ENCODE measurements around the gene PKMYT1. TPM values are rescaled to one million over a fixed set of nuclear protein-coding genes. Genes with fewer than 3 reads are reported as not detected.

Gene PKMYT1
- total and polyA plus RNA-seq, 2 experiments from 2014 or later = 90.9 to 100 TPM

- peak overlapping the region; percentile 14; the same call in 1 of the 2 replicates for H3K27ac ChIP-seq (ENCODE audit: low read depth)
- H3K4me1 Mint-ChIP-seq = peaks cover 38% of the 10 kb centered on the region
- H3K79me2 ChIP-seq (replicated peaks; ENCODE audit: insufficient read depth) = no peaks in the 10 kb centered on the region
- H4K20me1 ChIP-seq (replicated peaks; ENCODE audit: insufficient read depth) = no peaks in the 10 kb centered on the region
- peaks cover 8% of the 10 kb centered on the region for H3K27me3 Mint-ChIP-seq (ENCODE audit: insufficient read depth, low read depth, poor library complexity)
- H3F3A ChIP-seq (replicated peaks; ENCODE audit: low read depth) = peaks cover 12% of the 10 kb centered on the region
- peak; percentile 91 for DNase-seq (ENCODE audit: low spot score)
- peaks cover 13% of the 10 kb centered on the region; the same call in 1 of the 3 replicates for H3K36me3 Mint-ChIP-seq (ENCODE audit: low read depth)
- H3K4me2 ChIP-seq = peak overlapping the region; percentile 81
- peak; percentile 84 for ATAC-seq
- peak overlapping the region; percentile 63; the same call in 1 of the 2 replicates for H2AFZ ChIP-seq
- H3K27ac Mint-ChIP-seq = 0 out of 2 replicates have a peak overlapping the region, but pooled peaks have one; percentile 52
- H3K4me3 Mint-ChIP-seq = peak overlapping the region; percentile 63; the same call in 2 of the 3 replicates
- H3K36me3 ChIP-seq (ENCODE audit: insufficient read depth) = no peaks in the 10 kb centered on the region
- peak overlapping the region; percentile 54 for H3K4me3 ChIP-seq
- no peaks in the 10 kb centered on the region for H3K9me2 ChIP-seq (ENCODE audit: insufficient read depth)
- H3K9me3 Mint-ChIP-seq = peaks cover 9% of the 10 kb centered on the region; the same call in 2 of the 3 replicates
- peaks cover 7% of the 10 kb centered on the region; the same call in 1 of the 2 replicates for H3K4me1 ChIP-seq (ENCODE audit: insufficient read depth)
- TF ChIP-seq CTCF (conservative IDR thresholded peaks at IDR 0.05; ENCODE audit: low read depth in 2 of 2) (no peak), STAT1 (IDR thresholded peaks at IDR 0.05; ENCODE audit: unreplicated experiment) (no peak), POLR2AphosphoS5 (IDR thresholded peaks at IDR 0.05; ENCODE audit: low read depth) (peak; percentile 59; the same call in 1 of the 2 replicates), REST (IDR thresholded peaks at IDR 0.05; ENCODE audit: unreplicated experiment) (no peak), NANOG (IDR thresholded peaks at IDR 0.05; ENCODE audit: borderline replicate concordance) (no peak), JUNB (IDR thresholded peaks at IDR 0.05; ENCODE audit: unreplicated experiment) (no peak)
- H3K27me3 ChIP-seq (ENCODE audit: insufficient read depth) = 0 out of 2 replicates have a peak, but pooled peaks cover 7% of the 10 kb centered on the region
Observed at GRCh38 chr16:2924901-2925755, 55.1 kb downstream of the PKMYT1 start.

- no peak overlapping the region for H3K27ac Mint-ChIP-seq
- H3K27me3 Mint-ChIP-seq (ENCODE audit: insufficient read depth, low read depth, poor library complexity) = peaks cover 12% of the 10 kb centered on the region
- Histone ChIP-seq H3K27me3 (ENCODE audit: insufficient read depth) (0 out of 2 replicates have a peak, but pooled peaks cover 7% of the 10 kb centered on the region), H2AFZ (no peak overlapping the region), H3K4me1 (ENCODE audit: insufficient read depth) (peaks cover 7% of the 10 kb centered on the region; the same call in 1 of the 2 replicates), H3K4me2 (no peak overlapping the region), H3K79me2 (replicated peaks; ENCODE audit: insufficient read depth) (no peaks in the 10 kb centered on the region), H4K20me1 (replicated peaks; ENCODE audit: insufficient read depth) (no peaks in the 10 kb centered on the region), H3K9me2 (ENCODE audit: insufficient read depth) (no peaks in the 10 kb centered on the region), H3K36me3 (ENCODE audit: insufficient read depth) (no peaks in the 10 kb centered on the region), H3K4me3 (no peak overlapping the region), H3K27ac (ENCODE audit: low read depth) (no peak overlapping the region), H3F3A (replicated peaks; ENCODE audit: low read depth) (peaks cover 17% of the 10 kb centered on the region)
- H3K9me3 Mint-ChIP-seq = peaks cover 9% of the 10 kb centered on the region; the same call in 2 of the 3 replicates
- peaks cover 13% of the 10 kb centered on the region; the same call in 1 of the 3 replicates for H3K36me3 Mint-ChIP-seq (ENCODE audit: low read depth)
- DNase-seq (ENCODE audit: low spot score) (no peak), ATAC-seq (no peak)
- no peak overlapping the region for H3K4me3 Mint-ChIP-seq
- peaks cover 33% of the 10 kb centered on the region for H3K4me1 Mint-ChIP-seq
- TF ChIP-seq ZNF114 (CRISPR knock-in tag; IDR thresholded peaks at IDR 0.05) (no peak), JUNB (IDR thresholded peaks at IDR 0.05; ENCODE audit: unreplicated experiment) (no peak), NANOG (IDR thresholded peaks at IDR 0.05; ENCODE audit: borderline replicate concordance) (no peak), STAT1 (IDR thresholded peaks at IDR 0.05; ENCODE audit: unreplicated experiment) (no peak)
- TF ChIP-seq, protein P1, sequence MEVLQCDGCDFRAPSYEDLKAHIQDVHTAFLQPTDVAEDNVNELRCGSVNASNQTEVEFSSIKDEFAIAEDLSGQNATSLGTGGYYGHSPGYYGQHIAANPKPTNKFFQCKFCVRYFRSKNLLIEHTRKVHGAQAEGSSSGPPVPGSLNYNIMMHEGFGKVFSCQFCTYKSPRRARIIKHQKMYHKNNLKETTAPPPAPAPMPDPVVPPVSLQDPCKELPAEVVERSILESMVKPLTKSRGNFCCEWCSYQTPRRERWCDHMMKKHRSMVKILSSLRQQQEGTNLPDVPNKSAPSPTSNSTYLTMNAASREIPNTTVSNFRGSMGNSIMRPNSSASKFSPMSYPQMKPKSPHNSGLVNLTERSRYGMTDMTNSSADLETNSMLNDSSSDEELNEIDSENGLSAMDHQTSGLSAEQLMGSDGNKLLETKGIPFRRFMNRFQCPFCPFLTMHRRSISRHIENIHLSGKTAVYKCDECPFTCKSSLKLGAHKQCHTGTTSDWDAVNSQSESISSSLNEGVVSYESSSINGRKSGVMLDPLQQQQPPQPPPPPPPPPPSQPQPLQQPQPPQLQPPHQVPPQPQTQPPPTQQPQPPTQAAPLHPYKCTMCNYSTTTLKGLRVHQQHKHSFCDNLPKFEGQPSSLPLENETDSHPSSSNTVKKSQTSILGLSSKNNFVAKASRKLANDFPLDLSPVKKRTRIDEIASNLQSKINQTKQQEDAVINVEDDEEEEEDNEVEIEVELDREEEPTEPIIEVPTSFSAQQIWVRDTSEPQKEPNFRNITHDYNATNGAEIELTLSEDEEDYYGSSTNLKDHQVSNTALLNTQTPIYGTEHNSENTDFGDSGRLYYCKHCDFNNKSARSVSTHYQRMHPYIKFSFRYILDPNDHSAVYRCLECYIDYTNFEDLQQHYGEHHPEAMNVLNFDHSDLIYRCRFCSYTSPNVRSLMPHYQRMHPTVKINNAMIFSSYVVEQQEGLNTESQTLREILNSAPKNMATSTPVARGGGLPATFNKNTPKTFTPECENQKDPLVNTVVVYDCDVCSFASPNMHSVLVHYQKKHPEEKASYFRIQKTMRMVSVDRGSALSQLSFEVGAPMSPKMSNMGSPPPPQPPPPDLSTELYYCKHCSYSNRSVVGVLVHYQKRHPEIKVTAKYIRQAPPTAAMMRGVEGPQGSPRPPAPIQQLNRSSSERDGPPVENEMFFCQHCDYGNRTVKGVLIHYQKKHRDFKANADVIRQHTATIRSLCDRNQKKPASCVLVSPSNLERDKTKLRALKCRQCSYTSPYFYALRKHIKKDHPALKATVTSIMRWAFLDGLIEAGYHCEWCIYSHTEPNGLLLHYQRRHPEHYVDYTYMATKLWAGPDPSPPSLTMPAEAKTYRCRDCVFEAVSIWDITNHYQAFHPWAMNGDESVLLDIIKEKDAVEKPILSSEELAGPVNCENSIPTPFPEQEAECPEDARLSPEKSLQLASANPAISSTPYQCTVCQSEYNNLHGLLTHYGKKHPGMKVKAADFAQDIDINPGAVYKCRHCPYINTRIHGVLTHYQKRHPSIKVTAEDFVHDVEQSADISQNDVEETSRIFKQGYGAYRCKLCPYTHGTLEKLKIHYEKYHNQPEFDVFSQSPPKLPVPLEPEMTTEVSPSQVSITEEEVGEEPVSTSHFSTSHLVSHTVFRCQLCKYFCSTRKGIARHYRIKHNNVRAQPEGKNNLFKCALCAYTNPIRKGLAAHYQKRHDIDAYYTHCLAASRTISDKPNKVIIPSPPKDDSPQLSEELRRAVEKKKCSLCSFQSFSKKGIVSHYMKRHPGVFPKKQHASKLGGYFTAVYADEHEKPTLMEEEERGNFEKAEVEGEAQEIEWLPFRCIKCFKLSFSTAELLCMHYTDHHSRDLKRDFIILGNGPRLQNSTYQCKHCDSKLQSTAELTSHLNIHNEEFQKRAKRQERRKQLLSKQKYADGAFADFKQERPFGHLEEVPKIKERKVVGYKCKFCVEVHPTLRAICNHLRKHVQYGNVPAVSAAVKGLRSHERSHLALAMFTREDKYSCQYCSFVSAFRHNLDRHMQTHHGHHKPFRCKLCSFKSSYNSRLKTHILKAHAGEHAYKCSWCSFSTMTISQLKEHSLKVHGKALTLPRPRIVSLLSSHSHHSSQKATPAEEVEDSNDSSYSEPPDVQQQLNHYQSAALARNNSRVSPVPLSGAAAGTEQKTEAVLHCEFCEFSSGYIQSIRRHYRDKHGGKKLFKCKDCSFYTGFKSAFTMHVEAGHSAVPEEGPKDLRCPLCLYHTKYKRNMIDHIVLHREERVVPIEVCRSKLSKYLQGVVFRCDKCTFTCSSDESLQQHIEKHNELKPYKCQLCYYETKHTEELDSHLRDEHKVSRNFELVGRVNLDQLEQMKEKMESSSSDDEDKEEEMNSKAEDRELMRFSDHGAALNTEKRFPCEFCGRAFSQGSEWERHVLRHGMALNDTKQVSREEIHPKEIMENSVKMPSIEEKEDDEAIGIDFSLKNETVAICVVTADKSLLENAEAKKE (CRISPR knock-in tag; IDR thresholded peaks at IDR 0.05) = no peak
Observed at GRCh38 chr16:2923481-2923880, 56.8 kb downstream of the PKMYT1 start.

Data from GM23338 (cell line).